ENCODE measurements around the gene TRIM32. TPM values are rescaled to one million over a fixed set of nuclear protein-coding genes. Genes with fewer than 3 reads are reported as not detected.

The TRIM32 gene
- total and polyA plus RNA-seq, 2 donors (not counting 1 experiment from before 2014, with no cell fraction given): 3.6 to 14.1 TPM

GRCh38 chr9:116695438-116695837, 8.3 kb downstream of the TRIM32 start:
- H3K27ac Mint-ChIP-seq: no peak overlapping the region
- Histone ChIP-seq H3K4me1 (ENCODE audit: control insufficient read depth in 2 of 2, insufficient read depth in 2 of 2, low read length in 2 of 2) (peaks cover 10 to 14% of the 10 kb centered on the region in 2 donors), H3K4me3 (ENCODE audit: control extremely low read depth in 1 of 5, extremely low read depth in 1 of 5, insufficient read depth in 1 of 5, low read depth in 2 of 5, low read length in 4 of 5) (no peak overlapping the region), H3K27me3 (replicated peaks in 1 of 4; ENCODE audit: control extremely low read depth in 1 of 4, control insufficient read depth in 3 of 4, insufficient read depth in 4 of 4, low read length in 3 of 4) (no peaks in the 10 kb centered on the region), H3K36me3 (replicated peaks in 1 of 2; ENCODE audit: control extremely low read depth in 1 of 2, control insufficient read depth in 1 of 2, extremely low read depth in 1 of 2, insufficient read depth in 2 of 2, low read length in 1 of 2) (peaks cover 6 to 27% of the 10 kb centered on the region in 2 experiments), H3K9ac (ENCODE audit: low read length) (no peak overlapping the region), H3K9me3 (ENCODE audit: control extremely low read depth in 1 of 3, control insufficient read depth in 2 of 3, insufficient read depth in 1 of 3, low read length in 2 of 3) (peaks cover 0 to 3% (median 0%) of the 10 kb centered on the region in 3 donors), H4K20me1 (ENCODE audit: control insufficient read depth, insufficient read depth, low read length, poor library complexity, severe bottlenecking) (peaks cover 6% of the 10 kb centered on the region), H3K27ac (ENCODE audit: low read length in 2 of 2) (no peak overlapping the region), H3K4me2 (replicated peaks; ENCODE audit: low read depth, low read length, poor library complexity, severe bottlenecking) (no peak overlapping the region), H2AFZ (ENCODE audit: insufficient read depth, low read depth, low read length, poor library complexity, severe bottlenecking) (no peak overlapping the region), H3K79me2 (ENCODE audit: control insufficient read depth, insufficient read depth, low read length) (no peaks in the 10 kb centered on the region)
- ChIA-PET POLR2A (no interaction called here), CTCF (no interaction called here)
- DNase-seq: no peak
- H3K4me1 Mint-ChIP-seq: peaks cover 32% of the 10 kb centered on the region
- no peaks in the 10 kb centered on the region for H3K9me3 Mint-ChIP-seq (ENCODE audit: insufficient read depth)
- intact Hi-C loops (cut with micrococcal nuclease): no loop called here
- WGBS (ENCODE audit: insufficient coverage): no CpG with 5 or more reads among the region's 3 CpGs
- H3K4me3 Mint-ChIP-seq: no peak overlapping the region
- ATAC-seq (ENCODE audit: low read depth): no peak
- H3K27me3 Mint-ChIP-seq: no peaks in the 10 kb centered on the region
- TF ChIP-seq CTCF (IDR thresholded peaks at IDR 0.05) (no peak), EZH2 (IDR thresholded peaks at IDR 0.05; ENCODE audit: borderline replicate concordance, insufficient read depth, low read depth, low read length, poor library complexity, severe bottlenecking) (no peak)

GRCh38 chr9:116697362-116697761, 10.3 kb downstream of the TRIM32 start:
- CTCF ChIA-PET: no interaction called here

More at GRCh38 chr9:116697362-116697761, 10.3 kb downstream of the TRIM32 start:
- ATAC-seq (ENCODE audit: low read depth) (no peak), DNase-seq (no peak)
- Histone ChIP-seq H3K27me3 (replicated peaks in 1 of 4; ENCODE audit: control extremely low read depth in 1 of 4, control insufficient read depth in 3 of 4, insufficient read depth in 4 of 4, low read length in 3 of 4) (no peaks in the 10 kb centered on the region), H3K9me3 (ENCODE audit: control extremely low read depth in 1 of 3, control insufficient read depth in 2 of 3, insufficient read depth in 1 of 3, low read length in 2 of 3) (peaks cover 0 to 3% (median 0%) of the 10 kb centered on the region in 3 donors), H3K27ac (ENCODE audit: low read length in 2 of 2) (no peak overlapping the region), H3K79me2 (ENCODE audit: control insufficient read depth, insufficient read depth, low read length) (no peaks in the 10 kb centered on the region), H2AFZ (ENCODE audit: insufficient read depth, low read depth, low read length, poor library complexity, severe bottlenecking) (no peak overlapping the region), H3K4me2 (replicated peaks; ENCODE audit: low read depth, low read length, poor library complexity, severe bottlenecking) (no peak overlapping the region), H3K9ac (ENCODE audit: low read length) (no peak overlapping the region), H3K36me3 (replicated peaks in 1 of 2; ENCODE audit: control extremely low read depth in 1 of 2, control insufficient read depth in 1 of 2, extremely low read depth in 1 of 2, insufficient read depth in 2 of 2, low read length in 1 of 2) (peaks cover 6 to 27% of the 10 kb centered on the region in 2 experiments), H4K20me1 (ENCODE audit: control insufficient read depth, insufficient read depth, low read length, poor library complexity, severe bottlenecking) (peaks cover 6% of the 10 kb centered on the region), H3K4me3 (ENCODE audit: control extremely low read depth in 1 of 5, extremely low read depth in 1 of 5, insufficient read depth in 1 of 5, low read depth in 2 of 5, low read length in 4 of 5) (no peak overlapping the region), H3K4me1 (ENCODE audit: control insufficient read depth in 2 of 2, insufficient read depth in 2 of 2, low read length in 2 of 2) (peaks cover 4% of the 10 kb centered on the region in 2 donors)
- Mint-ChIP-seq H3K9me3 (ENCODE audit: insufficient read depth) (no peaks in the 10 kb centered on the region), H3K4me1 (peaks cover 15% of the 10 kb centered on the region), H3K27ac (no peak overlapping the region), H3K27me3 (no peaks in the 10 kb centered on the region), H3K4me3 (no peak overlapping the region)
- WGBS (ENCODE audit: insufficient coverage): no CpG with 5 or more reads among the region's 1 CpG
- intact Hi-C loops (cut with micrococcal nuclease): no loop called here
- TF ChIP-seq EZH2 (IDR thresholded peaks at IDR 0.05; ENCODE audit: borderline replicate concordance, insufficient read depth, low read depth, low read length, poor library complexity, severe bottlenecking): no peak
- TF ChIP-seq CTCF (IDR thresholded peaks at IDR 0.05): no peak
- POLR2A ChIA-PET: interaction anchor here (0.8 kb wide), 1 partner anchor 11 kb away, joined by 3 read pairs; the partner anchor contains the start of gene TRIM32
